WI38 (cell line): Measurements from ENCODE around the gene PRKCE.

Source experiments
- H3K4me3 ChIP-seq: 2 replicates; pipeline ENCODE4 v1.5.1; 2011; ENCODE audit warnings: low read depth, mild to moderate bottlenecking, control low read depth, low read length
- TF ChIP-seq, protein P1 (sequence below): IDR thresholded peaks from 2 replicates; pipeline ENCODE4 v1.5.1; 2012; ENCODE audit warnings: low read depth, mild to moderate bottlenecking, control low read depth, low read length

Gene PRKCE

GRCh38 chr2:45851111-45851510, 199.6 kb downstream of the PRKCE start:
- TF ChIP-seq, protein P1, sequence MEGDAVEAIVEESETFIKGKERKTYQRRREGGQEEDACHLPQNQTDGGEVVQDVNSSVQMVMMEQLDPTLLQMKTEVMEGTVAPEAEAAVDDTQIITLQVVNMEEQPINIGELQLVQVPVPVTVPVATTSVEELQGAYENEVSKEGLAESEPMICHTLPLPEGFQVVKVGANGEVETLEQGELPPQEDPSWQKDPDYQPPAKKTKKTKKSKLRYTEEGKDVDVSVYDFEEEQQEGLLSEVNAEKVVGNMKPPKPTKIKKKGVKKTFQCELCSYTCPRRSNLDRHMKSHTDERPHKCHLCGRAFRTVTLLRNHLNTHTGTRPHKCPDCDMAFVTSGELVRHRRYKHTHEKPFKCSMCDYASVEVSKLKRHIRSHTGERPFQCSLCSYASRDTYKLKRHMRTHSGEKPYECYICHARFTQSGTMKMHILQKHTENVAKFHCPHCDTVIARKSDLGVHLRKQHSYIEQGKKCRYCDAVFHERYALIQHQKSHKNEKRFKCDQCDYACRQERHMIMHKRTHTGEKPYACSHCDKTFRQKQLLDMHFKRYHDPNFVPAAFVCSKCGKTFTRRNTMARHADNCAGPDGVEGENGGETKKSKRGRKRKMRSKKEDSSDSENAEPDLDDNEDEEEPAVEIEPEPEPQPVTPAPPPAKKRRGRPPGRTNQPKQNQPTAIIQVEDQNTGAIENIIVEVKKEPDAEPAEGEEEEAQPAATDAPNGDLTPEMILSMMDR, result no peak
- H3K4me3 ChIP-seq, result no peak overlapping the region

GRCh38 chr2:45851576-45852304, 200.3 kb downstream of the PRKCE start:
- no peak overlapping the region for H3K4me3 ChIP-seq
- TF ChIP-seq, protein P1, result no peak

DNA sequence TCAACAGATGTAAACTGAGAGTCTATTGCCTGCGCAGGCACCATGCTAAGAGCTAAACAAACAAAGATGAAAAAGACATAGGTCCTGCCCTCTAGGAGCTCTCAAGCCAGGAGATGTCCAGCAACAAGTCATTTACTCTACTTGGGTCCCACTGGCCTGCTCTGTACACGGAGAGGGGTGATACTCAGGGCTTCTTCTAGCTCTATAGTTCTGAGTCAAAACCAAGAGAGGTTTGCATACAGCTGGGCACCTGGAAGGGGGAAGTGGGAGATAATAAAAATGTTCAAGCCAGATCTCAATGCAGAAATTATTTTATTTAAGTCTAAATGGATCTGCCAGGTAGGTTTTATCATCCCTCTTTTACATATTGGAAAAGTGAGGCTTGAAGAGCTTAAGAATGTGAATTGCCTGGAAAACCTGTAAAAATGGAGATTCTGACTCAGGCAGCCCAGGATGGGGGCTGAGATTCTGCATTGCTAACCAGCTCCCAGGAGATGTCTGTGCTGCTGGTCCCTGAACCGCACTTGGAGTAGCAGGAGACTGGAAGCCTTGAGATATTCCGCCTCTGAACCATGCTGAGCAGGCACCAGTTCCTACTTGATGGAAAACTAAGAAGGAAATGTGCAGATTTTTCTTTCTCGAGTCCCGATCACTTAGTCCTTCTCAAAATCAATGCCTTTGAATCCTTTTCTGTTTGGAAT, 201.1 kb downstream of the PRKCE start:
- H3K4me3 ChIP-seq, result no peak overlapping the region
- TF ChIP-seq, protein P1, result no peak

- no peak overlapping the region for H3K4me3 ChIP-seq
- TF ChIP-seq, protein P1, result no peak
Observed at GRCh38 chr2:45855374-45855773, 203.9 kb downstream of the PRKCE start.

DNA sequence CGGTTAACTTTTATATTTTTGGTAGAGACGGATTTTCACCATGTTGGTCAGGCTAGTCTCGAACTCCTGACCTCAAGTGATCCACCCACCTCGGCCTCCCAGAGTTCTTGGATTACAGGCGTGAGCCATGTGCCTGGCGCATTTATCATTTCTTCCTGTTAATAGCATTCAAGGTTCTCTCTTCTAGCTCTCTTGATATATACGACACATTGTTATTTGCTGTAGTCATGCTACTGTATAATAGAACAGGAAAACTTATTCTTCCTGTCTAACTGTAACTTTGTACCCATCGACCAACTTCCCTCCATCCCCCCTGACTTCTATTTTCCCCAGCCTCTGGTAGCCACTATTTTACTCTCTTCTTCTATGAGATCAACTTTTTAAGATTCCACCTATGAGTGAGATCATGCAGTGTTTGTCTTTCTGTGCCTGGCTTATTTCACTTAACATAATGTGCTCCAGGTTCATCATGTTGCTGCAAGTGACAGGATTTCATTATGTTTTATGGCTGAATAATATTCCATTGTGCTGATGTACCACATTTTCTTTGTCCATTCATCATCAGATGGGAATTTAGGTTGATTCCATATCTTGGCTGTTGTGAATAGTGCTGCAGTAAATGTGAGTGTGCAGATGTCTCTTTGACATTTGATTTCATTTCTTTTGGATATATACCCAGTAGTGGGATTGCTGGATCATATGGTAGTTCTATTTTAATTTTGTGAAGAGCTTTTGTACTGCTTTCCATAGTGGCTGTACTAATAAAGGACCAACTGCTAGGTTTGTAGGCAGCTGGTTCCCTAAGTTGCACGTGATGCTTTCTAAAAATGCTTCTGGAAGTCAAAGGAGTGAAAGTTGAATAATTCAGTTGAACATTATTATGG, 205.2 kb downstream of the PRKCE start:
- H3K4me3 ChIP-seq, result no peak overlapping the region

GRCh38 chr2:45857275-45857609, 205.8 kb downstream of the PRKCE start:
- TF ChIP-seq, protein P1, result no peak
- no peak overlapping the region for H3K4me3 ChIP-seq

More for the DNA sequence above, 205.2 kb downstream of the PRKCE start:
- TF ChIP-seq, protein P1, result no peak
